Pancreas (tissue), 10 donors: Measurements from ENCODE around the gene CLTCL1. TPM values are rescaled to one million over a fixed set of nuclear protein-coding genes. Genes with fewer than 3 reads are reported as not detected.
"Not testable (repeated sequence)": the region's sequence is repeated elsewhere in the genome, so short reads cannot be mapped to it uniquely, and the experiment has no call there.

Experiments used
- ATAC-seq, 4 donors: fragments of 200-7000 bp; cut with Tn5 transposase; one replicate each; pipeline versions ENCODE4 v1.8.0 to v1.9.1; 2020; ENCODE audit warnings: mild to moderate bottlenecking in 4 of 4, moderate library complexity in 4 of 4
- DNase-seq, 6 donors: peaks; one replicate each; pipeline ENCODE4 v3.0.0-alpha.2; 2020
- FAIRE-seq: peaks from 2 replicates; lab custom pipeline; 2012; peaks lifted over from hg19 to GRCh38; lab: Jason Lieb, UNC
- H3K27ac ChIP-seq, 4 donors: fragments of 200-600 bp; sonication (generic); 1 replicate in 3 of 4; 2 replicates in 1 of 4; pipeline versions ENCODE4 v1.5.0 to v1.8.0; 2020
- H3K27me3 ChIP-seq, 4 donors: fragments of 200-600 bp; one replicate each; pipeline ENCODE4 v1.8.0; 2021
- H3K36me3 ChIP-seq, 3 donors: fragments of 200-600 bp; sonication (generic) in 1 of 3; one replicate each; pipeline versions ENCODE4 v1.5.0 to v1.8.0; 2020 to 2021
- H3K4me1 ChIP-seq, 3 donors: fragments of 200-600 bp; one replicate each; pipeline ENCODE4 v1.8.0; 2021
- H3K4me3 ChIP-seq, 4 donors: fragments of 200-600 bp; sonication (generic) in 2 of 4; one replicate each; pipeline versions ENCODE4 v1.5.0 to v1.8.0; 2020 to 2021
- H3K9me3 ChIP-seq, 4 donors: fragments of 200-600 bp; one replicate each; pipeline ENCODE4 v1.8.0; 2021
- CTCF ChIP-seq, 4 donors: fragments of 200-600 bp; sonication (generic) in 3 of 4; IDR thresholded peaks; one replicate each; pipeline versions ENCODE4 v1.5.0 to v1.8.0; 2021; ENCODE audit warnings: antibody characterized with exemption in 4 of 4
- WGBS, 2 donors: extraction: QIAGEN DNeasy Blood & Tissue Kit; methylation state at CpG; one replicate each; pipeline ENCODE4 v1.1.7; 2013; 5-methylcytosine and 5-hydroxymethylcytosine counted together
- intact Hi-C, 3 donors: fragments of 100-400 bp; cut with DNase I; formaldehyde crosslinking; loops; one replicate each; pipeline versions ENCODE4 v1.11.1 to v1.14.2; 2022
- polyA plus RNA-seq, 2 donors: library from polyadenylated mRNA; stranded (reverse); fragments of 200-250 nt; gene quantifications; one replicate each; pipeline ENCODE4 v1.2.3, GENCODE V29; 2013
- total RNA-seq, 6 donors: library from RNA; stranded (reverse); fragmentation: NEBNext Ultra II Directional in 4 of 6; extraction: Animal tissue kit (Norgen Biotek cat#: 25700) in 4 of 6; gene quantifications; one replicate each; pipeline versions ENCODE4 v1.2.1 to v1.2.4, GENCODE V29; 2021 to 2023
- donor health status: healthy with polysubstance abuse.
- donor health status: DM: no; HTN: no; CAD: no; lungs with moderate emphysema.
- donor health status: DM: no; HTN: no; CAD: no.
- donor health status: control.
- donor health status: control.
- donor health status: Bipolar disorder and iron deficiency.
- donor health status: DM: yes; HTN: yes; CAD: no.
- donor health status: DM: no; HTN: no; CAD: no.
- donor health status: DM: no; HTN: no; CAD: no.
- donor health status: DM: yes; HTN: yes; CAD: no.

Gene CLTCL1
- total and polyA plus RNA-seq, 8 donors: 1.7 to 6.4 (median 2.2) TPM

DNA sequence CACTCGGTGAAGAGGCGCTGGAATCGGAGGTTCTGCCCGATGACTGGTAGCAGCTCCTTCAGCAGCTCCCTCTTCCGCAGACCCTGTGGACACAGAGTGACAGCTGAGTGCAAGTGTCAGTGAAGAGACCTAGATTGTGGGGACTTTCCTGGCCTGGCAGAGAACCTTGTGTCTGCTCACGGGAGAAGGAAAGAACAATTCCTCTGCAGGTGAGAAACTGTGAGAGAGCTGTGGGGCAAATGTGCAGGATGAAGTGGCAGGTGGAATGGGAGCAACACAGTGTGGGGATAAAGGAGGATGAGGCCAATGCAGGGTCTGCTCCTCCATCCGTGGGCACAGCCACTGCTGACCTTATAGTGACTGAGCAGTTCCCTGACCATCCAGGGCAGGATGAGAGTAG lies 40.0 kb upstream of the CLTCL1 start:
- WGBS, 2 donors: 96 to 97% methylated on average over 7 of the region's 7 CpGs
- FAIRE-seq (no peak), DNase-seq (no peak), ATAC-seq (no peak)
- Histone ChIP-seq H3K27me3 (no peaks in the 10 kb centered on the region), H3K27ac (no peak overlapping the region), H3K4me1 (no peaks in the 10 kb centered on the region), H3K4me3 (no peak overlapping the region), H3K9me3 (no peaks in the 10 kb centered on the region), H3K36me3 (peaks cover 5 to 35% (median 21%) of the 10 kb centered on the region in 3 donors)
- intact Hi-C loops: no loop called here
- no peak for TF ChIP-seq CTCF (IDR thresholded peaks at IDR 0.05)

DNA sequence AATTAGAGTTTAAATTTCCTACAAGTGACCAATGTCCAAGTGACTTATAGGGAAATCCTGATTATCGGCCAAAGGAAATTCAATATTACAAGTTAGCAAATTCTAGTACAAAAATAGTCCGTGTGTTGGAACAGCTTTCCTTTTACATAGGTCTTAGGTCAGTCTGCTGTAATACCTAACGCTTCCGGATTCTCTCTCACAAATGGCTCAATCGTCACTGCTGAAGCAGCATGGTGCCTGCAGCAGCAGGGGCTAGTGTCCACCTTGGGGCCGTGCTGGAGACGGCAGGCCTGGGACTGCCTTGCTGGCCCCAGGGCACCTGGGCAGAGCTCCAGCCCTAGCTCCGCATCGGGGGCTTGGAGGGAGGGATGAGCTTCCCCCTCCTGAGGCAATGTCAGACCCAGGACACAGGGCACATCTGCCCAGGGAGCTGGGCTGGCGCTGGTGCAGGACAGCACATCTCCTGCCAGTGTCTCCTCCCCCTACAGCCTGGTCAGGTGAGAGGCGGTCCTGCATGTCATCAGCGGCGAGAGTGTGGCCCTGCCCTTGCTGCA lies 39.4 kb upstream of the CLTCL1 start:
- no peak overlapping the region for H3K4me3 ChIP-seq
- no peak for TF ChIP-seq CTCF (IDR thresholded peaks at IDR 0.05)
- WGBS, 2 donors: 97% methylated on average over 13 of the region's 13 CpGs
- ATAC-seq (no peak), DNase-seq (no peak), FAIRE-seq (no peak)
- intact Hi-C loops: no loop called here
- no peaks in the 10 kb centered on the region for H3K27me3 ChIP-seq
- peaks cover 5 to 29% (median 19%) of the 10 kb centered on the region in 3 donors for H3K36me3 ChIP-seq
- no peaks in the 10 kb centered on the region for H3K4me1 ChIP-seq
- H3K27ac ChIP-seq: no peak overlapping the region
- H3K9me3 ChIP-seq: no peaks in the 10 kb centered on the region

DNA sequence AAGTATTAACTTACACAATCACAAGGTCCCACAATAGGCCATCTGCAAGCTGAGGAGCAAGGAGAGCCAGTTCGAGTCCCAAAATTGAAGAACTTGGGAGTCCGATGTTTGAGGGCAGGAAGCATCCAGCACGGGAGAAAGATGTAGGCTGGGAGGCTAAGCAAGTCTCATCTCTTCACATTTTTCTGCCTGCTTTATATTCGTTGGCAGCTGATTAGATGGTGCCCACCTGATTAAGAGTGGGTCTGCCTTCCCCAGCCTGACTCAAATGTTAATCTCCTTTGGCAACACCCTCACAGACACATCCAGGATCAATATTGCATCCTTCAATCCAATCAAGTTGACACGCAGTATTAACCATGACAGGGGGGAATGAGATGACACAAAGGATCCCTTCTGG lies 38.7 kb upstream of the CLTCL1 start:
- H3K4me1 ChIP-seq, H3K27ac ChIP-seq, FAIRE-seq, H3K27me3 ChIP-seq, intact Hi-C loops, DNase-seq, ATAC-seq, H3K9me3 ChIP-seq, H3K4me3 ChIP-seq: not testable (repeated sequence)
- H3K36me3 ChIP-seq: peaks cover 5 to 27% (median 19%) of the 10 kb centered on the region in 3 donors
- WGBS, 2 donors: 94 to 96% methylated on average over 5 of the region's 5 CpGs

- peaks cover 5 to 27% (median 19%) of the 10 kb centered on the region in 3 donors for H3K36me3 ChIP-seq
- H3K27me3 ChIP-seq: no peaks in the 10 kb centered on the region
- H3K9me3 ChIP-seq: no peaks in the 10 kb centered on the region
- H3K4me1 ChIP-seq: no peaks in the 10 kb centered on the region
- DNase-seq (no peak), ATAC-seq (no peak), FAIRE-seq (no peak)
- WGBS, 2 donors: 93 to 98% methylated on average over 3 of the region's 3 CpGs
- no peak overlapping the region for H3K4me3 ChIP-seq
- H3K27ac ChIP-seq: no peak overlapping the region
- intact Hi-C loops: no loop called here
- no peak for TF ChIP-seq CTCF (IDR thresholded peaks at IDR 0.05)
Observed at GRCh38 chr22:19329454-19329853, 37.9 kb upstream of the CLTCL1 start.

GRCh38 chr22:19325296-19325948 lies 33.9 kb upstream of the CLTCL1 start:
- no peak for FAIRE-seq

DNA sequence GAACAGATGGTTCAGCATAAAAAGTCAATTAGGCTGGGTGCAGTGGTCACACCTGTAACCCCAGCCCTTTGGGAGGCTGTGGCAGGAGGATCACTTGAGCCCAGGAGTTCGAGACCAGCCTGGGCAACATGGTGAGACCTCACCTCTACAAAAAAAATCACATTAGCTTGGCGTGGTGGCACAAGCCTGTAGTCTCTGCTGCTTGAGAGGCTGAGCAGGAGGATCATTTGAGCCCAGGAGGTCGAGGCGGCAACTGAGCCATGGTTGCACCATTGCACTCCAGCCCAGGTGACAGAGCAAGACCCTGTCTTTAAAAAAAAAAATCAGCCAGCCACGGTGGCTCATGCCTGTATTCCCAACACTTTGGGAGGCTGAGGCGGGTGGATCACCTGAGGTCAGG lies 31.9 kb upstream of the CLTCL1 start:
- H3K9me3 ChIP-seq, H3K27ac ChIP-seq, H3K27me3 ChIP-seq, H3K36me3 ChIP-seq, intact Hi-C loops, FAIRE-seq, ATAC-seq, H3K4me1 ChIP-seq, DNase-seq, H3K4me3 ChIP-seq: not testable (repeated sequence)
- WGBS, 2 donors: 88% methylated on average over 6 of the region's 6 CpGs

More at GRCh38 chr22:19325296-19325948, 33.9 kb upstream of the CLTCL1 start:
- peaks cover 0 to 9% (median 3%) of the 10 kb centered on the region in 3 donors for H3K36me3 ChIP-seq
- no peak for ATAC-seq
- no peak for DNase-seq
- no peaks in the 10 kb centered on the region for H3K9me3 ChIP-seq
- 86% methylated on average over 5 of the region's 5 CpGs for WGBS, 2 donors
- H3K27ac ChIP-seq: no peak overlapping the region
- H3K27me3 ChIP-seq: no peaks in the 10 kb centered on the region
- TF ChIP-seq CTCF (IDR thresholded peaks at IDR 0.05): no peak
- intact Hi-C loops: no loop called here
- no peak overlapping the region for H3K4me3 ChIP-seq
- H3K4me1 ChIP-seq: no peaks in the 10 kb centered on the region
